Suprapubic skin (tissue), 4 donors: ENCODE measurements around the gene PHLDB2.

Source experiments
- EP300 ChIP-seq: sonication (generic); formaldehyde crosslinking; IDR thresholded peaks from one replicate; pipeline ENCODE4 v1.6.1; 2017; ENCODE audit warnings: antibody characterized with exemption
- POLR2A ChIP-seq, 2 donors: fragments of 450-650 bp; IDR thresholded peaks; one replicate each; pipeline ENCODE4 v1.6.1; 2017; ENCODE audit warnings: antibody characterized with exemption in 2 of 2, mild to moderate bottlenecking in 2 of 2, moderate library complexity in 2 of 2
- POLR2AphosphoS5 ChIP-seq, 3 donors: sonication (generic); formaldehyde crosslinking; IDR thresholded peaks; one replicate each; pipeline ENCODE4 v1.6.1; 2017; ENCODE audit warnings: antibody characterized with exemption in 3 of 3
- TF ChIP-seq, protein P1 (sequence below), 2 donors: fragments of 200-600 bp in 1 of 2; fragments of 450-650 bp in 1 of 2; sonication (generic) in 1 of 2; IDR thresholded peaks; one replicate each; pipeline ENCODE4 v1.5.1; 2016 to 2019; ENCODE audit warnings: antibody characterized with exemption in 2 of 2, mild to moderate bottlenecking in 1 of 2, moderate library complexity in 1 of 2

DNA sequence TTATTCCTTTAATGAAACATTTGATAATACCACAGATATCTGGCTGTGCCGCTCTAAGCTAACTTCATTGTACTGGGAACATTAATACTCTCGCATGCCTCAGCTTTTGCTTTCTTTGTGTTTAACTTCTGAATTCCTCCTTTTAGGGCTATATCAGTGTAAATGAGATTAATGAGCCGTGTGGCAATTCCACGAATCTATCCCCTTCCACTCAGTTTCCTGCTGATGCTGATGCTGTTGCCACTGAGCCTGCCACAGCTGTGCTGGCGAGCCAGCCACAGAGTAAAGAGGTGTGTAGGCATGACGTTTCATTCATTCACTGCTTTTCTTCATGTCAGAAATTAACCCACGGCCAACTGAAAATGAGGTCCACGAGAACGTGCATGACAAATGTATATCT lies 89.7 kb downstream of the PHLDB2 start:
- TF ChIP-seq POLR2AphosphoS5 (IDR thresholded peaks at IDR 0.05), result no peak
- TF ChIP-seq, protein P1, sequence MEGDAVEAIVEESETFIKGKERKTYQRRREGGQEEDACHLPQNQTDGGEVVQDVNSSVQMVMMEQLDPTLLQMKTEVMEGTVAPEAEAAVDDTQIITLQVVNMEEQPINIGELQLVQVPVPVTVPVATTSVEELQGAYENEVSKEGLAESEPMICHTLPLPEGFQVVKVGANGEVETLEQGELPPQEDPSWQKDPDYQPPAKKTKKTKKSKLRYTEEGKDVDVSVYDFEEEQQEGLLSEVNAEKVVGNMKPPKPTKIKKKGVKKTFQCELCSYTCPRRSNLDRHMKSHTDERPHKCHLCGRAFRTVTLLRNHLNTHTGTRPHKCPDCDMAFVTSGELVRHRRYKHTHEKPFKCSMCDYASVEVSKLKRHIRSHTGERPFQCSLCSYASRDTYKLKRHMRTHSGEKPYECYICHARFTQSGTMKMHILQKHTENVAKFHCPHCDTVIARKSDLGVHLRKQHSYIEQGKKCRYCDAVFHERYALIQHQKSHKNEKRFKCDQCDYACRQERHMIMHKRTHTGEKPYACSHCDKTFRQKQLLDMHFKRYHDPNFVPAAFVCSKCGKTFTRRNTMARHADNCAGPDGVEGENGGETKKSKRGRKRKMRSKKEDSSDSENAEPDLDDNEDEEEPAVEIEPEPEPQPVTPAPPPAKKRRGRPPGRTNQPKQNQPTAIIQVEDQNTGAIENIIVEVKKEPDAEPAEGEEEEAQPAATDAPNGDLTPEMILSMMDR (IDR thresholded peaks at IDR 0.05), result no peak
- TF ChIP-seq EP300, result no peak
- no peak for TF ChIP-seq POLR2A (IDR thresholded peaks at IDR 0.05)
